ENCODE results near the gene RAB35.

The RAB35 gene

DNA sequence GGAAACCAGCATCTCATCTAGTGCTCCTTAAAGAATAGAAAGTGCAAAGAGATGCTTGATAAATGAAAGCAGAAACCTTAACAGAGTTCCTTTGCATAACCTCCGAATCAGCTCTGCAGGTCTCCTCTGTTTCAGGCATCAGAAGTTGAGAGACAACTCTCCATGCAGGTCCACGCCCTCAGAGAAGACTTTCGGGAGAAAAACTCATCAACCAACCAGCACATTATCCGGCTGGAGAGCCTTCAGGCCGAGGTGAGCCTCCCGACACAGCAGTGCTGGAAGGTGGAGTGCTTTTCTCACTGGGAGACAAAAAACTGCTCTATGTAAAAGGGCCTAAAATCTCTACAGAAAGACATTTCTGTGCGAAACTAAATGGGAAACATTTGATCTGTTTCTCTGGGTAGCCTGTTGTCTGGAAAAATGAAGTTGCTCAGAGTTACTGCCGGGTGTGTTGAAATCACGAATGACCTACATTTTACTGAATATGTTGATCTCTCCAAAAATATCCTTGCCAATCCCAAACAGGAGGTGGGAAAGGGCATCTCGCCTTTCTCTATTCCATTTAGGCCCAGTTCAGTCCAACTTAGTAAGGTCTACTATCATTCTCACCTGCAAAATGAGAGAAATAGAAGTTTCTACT, 54.9 kb downstream of the RAB35 start:
- H3K4me3 ChIP-seq (ENCODE audit: low read depth, low read length): no peak overlapping the region
- no peaks in the 10 kb centered on the region for H3K9me3 ChIP-seq (ENCODE audit: control insufficient read depth, insufficient read depth, low read depth, low read length)
- ChIA-PET CTCF (no interaction called here), POLR2A (no interaction called here)
- no peaks in the 10 kb centered on the region for H3K4me1 ChIP-seq (ENCODE audit: control insufficient read depth, insufficient read depth, low read length)
- H3K36me3 ChIP-seq (ENCODE audit: control insufficient read depth in 2 of 2, insufficient read depth in 1 of 2, low read length in 2 of 2): no peaks in the 10 kb centered on the region
- H3K27ac ChIP-seq (ENCODE audit: extremely low read depth, low read depth, low read length): no peak overlapping the region
- TF ChIP-seq ZNF626 (tag by site-specific recombination; IDR thresholded peaks at IDR 0.05): no peak

DNA sequence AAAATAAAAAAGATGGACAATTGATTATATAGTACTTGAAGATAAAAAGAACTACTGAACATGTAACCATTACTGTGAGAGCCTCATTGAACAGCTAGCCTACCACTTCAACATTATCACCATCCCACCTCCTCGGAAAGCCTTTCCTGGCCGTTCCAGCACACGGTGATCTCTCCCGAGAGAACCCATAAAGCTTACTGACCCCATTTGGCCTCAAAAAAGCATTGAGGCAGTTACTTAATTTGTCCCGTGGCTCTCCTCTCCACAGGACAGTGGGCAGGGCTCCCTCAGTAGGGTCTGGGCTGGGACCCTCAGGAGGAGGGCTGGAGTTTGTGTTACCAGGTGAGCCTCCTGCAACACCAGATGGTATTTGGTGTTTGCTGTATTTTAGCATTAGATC, 55.8 kb downstream of the RAB35 start:
- no peak for TF ChIP-seq ZEB2 (tag by site-specific recombination; IDR thresholded peaks at IDR 0.05)
- TF ChIP-seq ZNF2 (tag by site-specific recombination; IDR thresholded peaks at IDR 0.05): no peak
- TF ChIP-seq ZNF658 (tag by site-specific recombination; IDR thresholded peaks at IDR 0.05): no peak
- no peak for TF ChIP-seq RBAK (tag by site-specific recombination; IDR thresholded peaks at IDR 0.05)
- TF ChIP-seq ZNF629 (tag by site-specific recombination; IDR thresholded peaks at IDR 0.05): no peak
- no peak for TF ChIP-seq ZNF175 (tag by site-specific recombination; IDR thresholded peaks at IDR 0.05)
- no peak for TF ChIP-seq GLIS2 (tag by site-specific recombination; IDR thresholded peaks at IDR 0.05)
- TF ChIP-seq ZNF837 (tag by site-specific recombination; IDR thresholded peaks at IDR 0.05): no peak
- no peak for TF ChIP-seq ZNF214 (tag by site-specific recombination; IDR thresholded peaks at IDR 0.05; ENCODE audit: borderline replicate concordance)
- TF ChIP-seq, protein P1, sequence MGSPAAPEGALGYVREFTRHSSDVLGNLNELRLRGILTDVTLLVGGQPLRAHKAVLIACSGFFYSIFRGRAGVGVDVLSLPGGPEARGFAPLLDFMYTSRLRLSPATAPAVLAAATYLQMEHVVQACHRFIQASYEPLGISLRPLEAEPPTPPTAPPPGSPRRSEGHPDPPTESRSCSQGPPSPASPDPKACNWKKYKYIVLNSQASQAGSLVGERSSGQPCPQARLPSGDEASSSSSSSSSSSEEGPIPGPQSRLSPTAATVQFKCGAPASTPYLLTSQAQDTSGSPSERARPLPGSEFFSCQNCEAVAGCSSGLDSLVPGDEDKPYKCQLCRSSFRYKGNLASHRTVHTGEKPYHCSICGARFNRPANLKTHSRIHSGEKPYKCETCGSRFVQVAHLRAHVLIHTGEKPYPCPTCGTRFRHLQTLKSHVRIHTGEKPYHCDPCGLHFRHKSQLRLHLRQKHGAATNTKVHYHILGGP (tag by site-specific recombination; IDR thresholded peaks at IDR 0.05): no peak
- Histone ChIP-seq H3K4me3 (ENCODE audit: low read depth, low read length) (no peak overlapping the region), H3K9me3 (ENCODE audit: control insufficient read depth, insufficient read depth, low read depth, low read length) (no peaks in the 10 kb centered on the region), H3K36me3 (ENCODE audit: control insufficient read depth in 2 of 2, insufficient read depth in 1 of 2, low read length in 2 of 2) (no peaks in the 10 kb centered on the region), H3K4me1 (ENCODE audit: control insufficient read depth, insufficient read depth, low read length) (no peaks in the 10 kb centered on the region), H3K27ac (ENCODE audit: extremely low read depth, low read depth, low read length) (no peak overlapping the region)
- ChIA-PET CTCF (interaction anchor here (0.7 to 1.1 kb wide), 2 partner anchors 13 to 32 kb away, joined by 3 read pairs; no protein-coding TSS in a partner anchor), POLR2A (no interaction called here)

DNA sequence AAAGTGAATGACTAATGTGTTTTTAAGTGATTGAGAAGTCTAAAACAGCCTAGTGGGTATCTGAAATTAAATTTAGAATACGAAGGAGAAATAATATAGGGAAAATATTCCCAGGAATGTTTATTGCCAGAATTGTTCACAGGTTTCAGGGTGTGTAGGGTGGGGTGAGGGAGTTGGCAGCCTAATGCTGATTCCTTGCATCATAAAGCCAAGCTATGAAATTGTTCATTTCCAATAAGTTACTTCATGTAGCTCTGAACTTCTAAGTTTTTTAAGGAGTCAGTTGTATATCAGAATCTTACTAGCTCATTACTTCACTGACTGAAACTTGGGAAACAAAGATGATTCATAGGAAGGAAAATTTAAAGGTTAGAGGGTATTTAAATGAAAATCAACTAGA, 56.4 kb downstream of the RAB35 start:
- Histone ChIP-seq H3K36me3 (ENCODE audit: control insufficient read depth in 2 of 2, insufficient read depth in 1 of 2, low read length in 2 of 2) (no peaks in the 10 kb centered on the region), H3K27ac (ENCODE audit: extremely low read depth, low read depth, low read length) (no peak overlapping the region), H3K4me3 (ENCODE audit: low read depth, low read length) (no peak overlapping the region), H3K4me1 (ENCODE audit: control insufficient read depth, insufficient read depth, low read length) (no peaks in the 10 kb centered on the region), H3K9me3 (ENCODE audit: control insufficient read depth, insufficient read depth, low read depth, low read length) (no peaks in the 10 kb centered on the region)
- CTCF ChIA-PET: interaction anchor here (0.7 to 1.1 kb wide), 2 partner anchors 13 to 32 kb away, joined by 3 read pairs; no protein-coding TSS in a partner anchor
- POLR2A ChIA-PET: no interaction called here
- TF ChIP-seq ZNF169 (tag by site-specific recombination; IDR thresholded peaks at IDR 0.05) (no peak), OVOL3 (tag by site-specific recombination; IDR thresholded peaks at IDR 0.05) (no peak), ZNF600 (tag by site-specific recombination; IDR thresholded peaks at IDR 0.05) (no peak), ZNF521 (tag by site-specific recombination; IDR thresholded peaks at IDR 0.05) (no peak), ZFP37 (tag by site-specific recombination; IDR thresholded peaks at IDR 0.05) (no peak)
- TF ChIP-seq, protein P2, sequence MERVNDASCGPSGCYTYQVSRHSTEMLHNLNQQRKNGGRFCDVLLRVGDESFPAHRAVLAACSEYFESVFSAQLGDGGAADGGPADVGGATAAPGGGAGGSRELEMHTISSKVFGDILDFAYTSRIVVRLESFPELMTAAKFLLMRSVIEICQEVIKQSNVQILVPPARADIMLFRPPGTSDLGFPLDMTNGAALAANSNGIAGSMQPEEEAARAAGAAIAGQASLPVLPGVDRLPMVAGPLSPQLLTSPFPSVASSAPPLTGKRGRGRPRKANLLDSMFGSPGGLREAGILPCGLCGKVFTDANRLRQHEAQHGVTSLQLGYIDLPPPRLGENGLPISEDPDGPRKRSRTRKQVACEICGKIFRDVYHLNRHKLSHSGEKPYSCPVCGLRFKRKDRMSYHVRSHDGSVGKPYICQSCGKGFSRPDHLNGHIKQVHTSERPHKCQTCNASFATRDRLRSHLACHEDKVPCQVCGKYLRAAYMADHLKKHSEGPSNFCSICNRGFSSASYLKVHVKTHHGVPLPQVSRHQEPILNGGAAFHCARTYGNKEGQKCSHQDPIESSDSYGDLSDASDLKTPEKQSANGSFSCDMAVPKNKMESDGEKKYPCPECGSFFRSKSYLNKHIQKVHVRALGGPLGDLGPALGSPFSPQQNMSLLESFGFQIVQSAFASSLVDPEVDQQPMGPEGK (tag by site-specific recombination; IDR thresholded peaks at IDR 0.05): no peak

All from HEK293 (cell line).